ENCODE data around the gene ZBED4.

The ZBED4 gene

DNA sequence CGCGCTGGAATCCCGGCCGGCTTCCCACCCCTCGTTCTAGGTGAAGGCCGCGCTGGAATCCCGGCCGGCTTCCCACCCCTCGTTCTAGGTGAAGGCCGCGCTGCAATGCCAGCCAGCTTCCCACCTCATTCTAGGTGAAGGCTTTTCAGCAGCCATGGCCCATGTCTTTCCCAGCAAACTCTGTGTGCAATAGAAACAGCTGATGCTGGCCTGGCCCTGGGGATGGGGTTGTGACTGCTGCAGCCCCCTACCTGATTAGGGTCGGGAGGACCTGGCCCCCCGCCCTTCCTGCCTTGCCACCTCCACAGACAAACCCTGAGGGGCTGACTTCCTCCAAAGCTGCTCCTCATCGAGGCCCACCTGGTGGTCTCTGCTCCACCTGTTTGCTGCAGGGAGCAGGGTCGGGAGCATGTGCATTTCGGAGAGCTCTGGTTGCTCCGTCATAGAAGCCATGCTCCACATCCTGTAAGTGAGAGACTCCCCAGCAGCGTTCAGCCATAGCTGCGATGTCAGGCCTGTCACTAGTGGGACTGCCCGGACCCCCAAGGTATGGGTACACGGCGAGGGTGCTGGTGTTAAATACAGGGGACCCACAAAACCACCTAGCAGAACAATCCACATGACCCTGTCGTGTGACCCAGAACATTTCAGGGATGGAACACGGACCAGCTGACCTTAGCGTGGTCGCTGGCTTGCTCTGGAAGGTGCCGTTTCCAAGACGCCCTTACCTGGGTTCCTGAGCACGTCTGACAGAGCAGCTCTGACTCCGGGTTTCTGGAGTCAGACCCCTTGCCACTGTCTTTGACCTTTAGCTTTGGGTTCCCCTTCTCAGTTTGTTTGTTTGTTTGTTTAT lies 3.3 kb downstream of the ZBED4 start:
- no peak for DNase-seq

DNA sequence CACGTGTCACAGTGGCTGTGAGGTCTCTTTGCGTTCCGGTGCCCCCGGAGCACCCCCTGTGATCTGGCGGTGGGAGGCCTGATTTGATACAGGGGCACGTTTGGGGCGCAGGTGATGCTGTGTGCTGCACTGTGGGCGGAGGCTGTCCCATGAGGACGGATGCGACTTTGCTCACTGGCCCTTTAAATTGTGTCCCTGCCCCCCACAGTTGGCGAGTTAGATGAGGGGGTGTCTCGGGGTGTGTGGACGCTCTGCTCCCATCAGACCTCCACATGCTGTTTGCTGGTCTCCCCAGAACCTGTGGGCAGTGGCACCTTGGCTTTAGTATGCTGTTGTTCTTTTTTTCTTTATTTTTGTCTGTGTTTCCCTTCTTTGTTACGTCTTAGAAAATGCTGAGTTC lies 5.2 kb downstream of the ZBED4 start:
- DNase-seq: no peak

DNA sequence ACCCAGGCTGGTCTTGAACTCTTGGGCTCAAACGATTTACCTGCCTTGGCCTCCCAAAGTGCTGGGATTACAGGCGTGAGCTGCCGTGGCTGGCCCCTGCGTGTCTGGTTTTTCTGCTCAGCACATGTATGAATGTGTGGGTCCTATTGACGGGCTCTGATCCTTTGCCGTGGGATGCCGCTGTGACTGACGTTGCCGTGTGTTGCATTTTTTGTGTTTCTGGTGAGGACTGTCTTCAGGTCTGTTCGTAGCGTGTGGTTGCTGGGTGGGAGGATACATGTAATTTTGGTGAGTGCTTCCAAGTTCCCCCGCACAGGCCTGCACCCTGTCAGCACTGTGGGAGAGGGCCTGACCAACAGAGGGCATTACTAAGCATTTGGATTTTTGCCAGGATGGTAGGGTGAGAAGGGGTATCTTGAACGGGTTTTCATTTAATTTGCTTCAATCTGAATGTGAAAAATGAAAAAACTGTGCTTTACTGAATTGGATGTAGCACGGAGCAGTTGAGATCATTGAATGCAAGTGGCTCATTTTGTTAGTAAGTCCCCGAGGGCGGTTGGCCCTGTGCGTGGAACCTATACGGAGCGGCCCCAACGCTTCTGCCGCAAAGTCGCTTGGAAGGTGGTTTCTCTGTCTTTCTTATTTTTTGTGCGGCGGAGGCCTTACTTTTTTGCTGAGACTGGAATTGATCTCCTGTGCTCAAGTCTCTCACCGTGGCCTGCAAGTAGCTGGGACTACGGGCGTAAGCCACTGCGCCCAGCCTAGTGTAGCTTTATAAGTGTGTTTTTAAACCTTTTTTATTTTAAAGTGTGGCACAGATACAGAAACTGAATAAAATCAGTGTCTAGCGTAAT lies 8.2 kb downstream of the ZBED4 start:
- DNase-seq: no peak

DNA sequence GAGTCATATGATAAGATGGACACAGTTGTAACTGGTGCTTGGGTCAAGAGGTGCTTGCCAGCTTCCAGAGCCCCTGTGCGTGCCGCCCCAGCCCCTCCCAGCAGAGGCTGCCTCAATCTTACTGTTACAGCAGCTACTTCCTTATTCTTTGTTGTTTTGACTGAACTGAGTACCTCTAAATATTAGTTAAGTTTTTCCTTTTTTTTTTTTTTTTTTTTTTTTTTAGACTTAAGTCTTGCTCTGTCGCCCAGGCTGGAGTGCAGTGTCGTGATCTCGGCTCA lies 8.8 kb downstream of the ZBED4 start:
- DNase-seq: peak in 1 of 2 donors; percentile 26

DNA sequence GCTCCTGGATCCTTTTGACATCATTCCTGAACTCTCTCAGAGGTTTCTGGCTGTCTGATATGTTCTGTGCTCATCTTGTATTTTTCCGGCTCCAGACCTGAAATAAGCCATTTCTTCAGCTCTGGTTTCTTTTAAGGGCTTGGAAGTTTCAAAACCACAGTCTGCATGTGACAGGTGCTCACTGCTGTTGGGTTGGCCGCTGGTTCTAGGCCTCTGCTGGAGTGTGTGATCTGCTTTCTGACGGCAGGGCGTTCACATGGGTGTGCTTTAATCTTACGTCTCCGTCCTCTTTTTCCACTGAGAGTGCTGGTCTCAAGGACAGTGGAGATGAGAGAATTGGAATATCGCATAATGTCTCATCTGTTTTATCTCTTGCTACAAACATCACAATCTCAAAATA lies 10.3 kb downstream of the ZBED4 start:
- DNase-seq: no peak

DNA sequence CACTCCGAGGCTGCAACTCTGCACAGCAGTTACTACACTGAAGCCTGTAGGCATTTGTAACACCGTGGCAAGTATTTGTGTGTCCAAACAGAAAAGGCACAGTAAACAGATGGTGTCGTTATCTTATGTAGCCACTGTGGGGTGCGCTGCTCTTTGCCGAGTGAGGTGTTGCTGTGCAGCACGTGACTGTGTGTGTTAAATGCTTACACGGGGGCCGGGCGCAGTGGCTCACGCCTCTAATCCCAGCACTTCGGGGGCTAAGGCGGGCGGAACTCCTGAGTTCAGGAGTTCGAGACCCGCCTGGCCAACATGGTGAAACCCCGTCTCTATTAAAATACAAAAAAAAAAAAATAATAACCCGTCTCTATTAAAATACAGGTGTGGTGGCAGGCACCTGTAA lies 11.5 kb downstream of the ZBED4 start:
- no peak for DNase-seq

DNA sequence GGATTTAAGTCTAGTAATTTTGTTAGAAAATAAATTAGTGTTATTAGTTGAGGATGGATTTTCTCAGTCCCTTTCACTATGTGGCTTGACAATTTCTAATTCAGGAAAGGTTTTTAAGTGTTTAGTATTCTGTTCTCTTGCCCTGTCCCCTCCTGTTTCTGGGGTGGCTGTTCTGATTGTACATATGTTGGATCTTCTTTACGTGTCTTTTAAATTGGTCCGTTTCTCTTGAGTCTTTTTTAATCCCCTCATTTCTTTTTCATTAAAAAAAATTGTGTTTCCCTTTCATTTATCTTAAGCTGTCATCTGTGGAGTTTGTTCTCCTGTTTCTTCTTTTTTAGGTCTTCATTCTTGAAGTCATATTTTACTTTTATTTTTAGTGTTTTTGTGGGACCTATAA lies 12.5 kb downstream of the ZBED4 start:
- no peak for DNase-seq

DNA sequence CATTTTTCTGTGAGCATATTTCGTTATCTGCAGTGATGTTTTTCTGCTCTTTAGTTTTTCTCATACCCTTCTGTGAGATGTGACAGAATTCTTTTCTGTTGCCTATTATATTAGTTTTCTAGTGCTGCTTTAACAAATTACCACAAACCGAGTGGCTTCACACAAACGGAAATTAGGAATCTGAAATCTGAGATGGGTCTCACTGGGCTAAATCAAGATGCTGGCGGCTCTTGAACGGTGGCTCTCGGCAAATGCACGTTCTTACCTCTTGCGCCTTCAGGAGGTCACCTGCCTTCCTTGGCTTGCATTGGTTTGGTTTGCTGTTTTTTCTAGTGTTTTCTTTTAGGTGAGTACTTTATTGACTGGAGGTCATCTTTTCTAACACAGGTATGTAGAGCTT lies 13.0 kb downstream of the ZBED4 start:
- no peak for DNase-seq

DNA sequence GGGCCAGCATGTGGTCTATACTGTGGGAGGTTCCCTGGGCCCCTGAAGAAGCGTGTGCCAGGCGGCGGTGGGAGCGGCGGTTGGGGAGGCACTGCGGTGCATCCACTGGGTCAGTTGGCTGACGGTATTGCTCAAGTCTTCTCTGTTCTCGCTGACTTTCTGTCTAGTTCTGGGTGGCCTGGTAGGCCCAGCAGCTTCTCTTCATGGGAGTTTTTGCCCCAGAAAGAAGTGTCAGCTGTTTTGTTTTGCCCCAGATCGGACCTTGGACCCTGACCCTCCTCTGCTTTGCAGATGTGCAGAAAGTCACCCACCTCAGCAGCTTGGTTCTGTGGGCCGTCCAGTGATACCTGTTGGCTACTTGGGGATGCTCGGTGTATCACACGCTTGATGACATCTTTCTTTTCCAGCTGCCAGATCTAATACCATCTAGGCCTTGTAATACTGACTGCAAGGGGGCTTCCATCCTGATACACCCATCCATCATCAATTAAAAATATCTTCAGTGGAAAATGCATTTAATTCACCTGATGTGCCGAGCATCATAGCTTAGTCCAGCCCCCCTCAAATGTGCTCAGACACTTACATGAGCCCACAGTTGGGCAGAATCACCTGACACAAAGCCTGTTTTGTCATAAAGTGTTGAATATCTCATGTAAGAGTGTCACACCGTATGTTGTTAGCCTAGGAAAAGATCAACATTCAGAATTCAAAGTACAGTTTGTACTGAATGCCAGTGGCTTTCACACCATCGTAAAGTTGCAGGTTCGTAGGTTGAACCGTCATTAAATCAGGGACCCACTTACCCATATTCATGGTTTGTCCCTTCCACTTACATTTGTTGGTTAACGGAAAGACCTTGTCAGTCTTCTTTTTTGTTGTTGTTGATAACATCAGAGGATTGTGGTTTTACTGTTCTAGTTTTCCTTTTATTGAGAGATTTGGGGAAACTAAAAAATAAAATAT lies 13.9 kb downstream of the ZBED4 start:
- no peak for DNase-seq

DNA sequence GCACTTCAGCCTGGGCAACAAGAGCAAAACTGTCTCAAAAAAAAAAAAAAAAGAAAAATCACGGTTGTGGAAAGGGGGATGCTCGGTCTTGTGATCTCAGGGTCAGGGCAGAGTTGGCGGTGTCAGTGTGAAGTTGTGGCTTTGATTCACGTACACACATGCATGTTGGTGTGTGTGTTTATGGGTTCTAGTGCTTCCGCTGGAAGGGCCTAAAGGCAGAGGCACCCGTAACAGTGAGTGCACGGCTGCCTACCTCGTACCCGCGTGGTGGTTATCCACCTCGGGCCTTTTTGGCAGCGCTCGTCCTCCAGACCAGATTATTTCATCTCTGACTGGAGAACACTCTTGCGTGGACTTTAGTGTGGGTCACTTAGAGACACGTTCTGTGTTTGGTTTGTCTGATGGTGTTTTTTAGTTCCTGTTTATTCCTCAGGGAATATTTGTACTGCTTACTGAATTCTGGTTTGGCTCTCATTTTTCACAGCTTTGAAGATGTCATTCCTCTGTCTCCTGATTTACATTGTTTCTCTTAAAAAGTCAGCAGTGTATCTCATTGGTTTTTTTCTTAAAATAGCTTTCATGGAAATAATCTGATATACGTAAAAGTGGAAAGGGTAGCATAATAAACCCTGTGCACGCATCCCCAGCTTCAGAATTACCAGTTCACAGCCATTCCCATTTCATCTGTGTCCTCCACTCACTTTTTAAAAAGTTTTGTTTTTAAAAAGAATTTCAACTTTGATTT lies 15.6 kb downstream of the ZBED4 start:
- no peak for DNase-seq

DNA sequence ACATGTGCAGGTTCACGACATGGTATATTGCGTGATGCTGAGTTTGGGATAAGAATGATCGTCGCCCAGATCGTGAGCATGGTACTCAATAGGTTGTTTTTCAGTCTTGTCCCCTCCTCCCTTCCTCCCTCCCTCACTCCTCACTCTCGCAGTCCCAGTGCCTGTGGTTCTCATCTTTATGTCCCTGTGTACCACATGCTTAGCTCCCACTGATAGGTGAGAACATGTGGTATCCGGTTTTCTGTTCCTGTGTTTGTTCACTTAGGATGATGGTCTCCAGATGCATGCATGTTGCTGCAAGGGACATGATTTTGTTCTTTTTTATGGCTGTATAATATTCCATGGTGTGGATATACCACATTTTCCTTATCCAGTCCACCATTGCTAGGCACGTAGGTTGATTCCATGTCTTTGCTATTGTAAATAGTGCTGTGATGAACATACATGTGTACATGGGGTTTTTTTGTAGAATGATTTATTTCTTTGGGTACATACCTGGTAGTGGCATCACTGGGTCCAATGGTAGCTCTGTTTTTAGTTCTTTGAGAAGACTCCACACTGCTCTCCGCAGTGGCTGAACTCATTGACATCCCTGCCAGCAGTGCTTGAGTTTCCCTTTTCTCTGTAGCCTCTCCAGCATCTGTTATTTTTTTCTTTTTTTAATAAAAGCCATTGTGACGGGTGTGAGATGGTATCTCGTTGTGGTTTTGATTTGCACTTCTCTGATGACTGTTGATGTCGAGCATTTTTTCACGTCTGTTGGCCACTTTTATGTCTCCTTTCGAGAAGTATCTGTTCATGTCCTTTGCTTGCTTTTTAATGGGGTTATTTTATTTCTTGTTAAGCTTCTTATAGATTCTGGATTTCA lies 16.4 kb downstream of the ZBED4 start:
- DNase-seq: no peak

DNA sequence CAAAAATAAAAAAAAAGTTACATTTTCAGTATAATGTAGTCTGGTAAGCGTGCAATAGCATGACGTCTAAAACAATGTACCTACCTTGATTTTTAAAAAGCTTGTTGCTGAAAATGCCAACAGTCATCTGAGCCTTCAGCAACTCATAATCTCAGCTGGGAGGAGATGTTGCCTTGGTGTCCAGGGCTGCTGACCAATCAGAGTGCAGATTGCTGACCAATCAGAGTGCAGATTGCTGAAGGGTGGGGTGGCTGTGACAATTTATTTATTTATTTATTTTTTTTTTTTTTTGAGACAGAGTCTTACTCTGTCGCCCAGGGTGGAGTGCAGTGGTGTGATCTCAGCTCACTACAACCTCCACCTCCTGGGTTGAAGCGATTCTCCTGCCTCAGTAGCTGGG lies 17.8 kb downstream of the ZBED4 start:
- DNase-seq: no peak

DNA sequence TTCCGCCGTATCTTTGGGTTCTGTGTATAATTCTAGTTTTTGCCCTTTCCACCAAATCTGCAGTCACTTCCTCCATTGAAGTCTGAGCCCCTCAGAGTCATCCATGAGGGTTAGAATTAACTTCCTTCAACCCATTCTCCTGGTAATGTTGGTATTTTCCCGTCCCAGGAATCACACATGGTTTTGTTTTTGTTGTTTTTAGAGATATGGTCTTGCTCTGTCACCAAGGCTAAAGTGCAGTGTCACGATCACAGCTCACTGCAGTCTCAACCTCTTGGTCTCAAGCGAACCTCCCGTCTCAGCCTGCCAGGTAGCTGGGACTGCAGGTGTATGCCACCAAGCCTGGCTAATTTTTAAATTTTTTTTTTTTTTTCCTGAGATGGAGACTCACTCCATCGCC lies 18.7 kb downstream of the ZBED4 start:
- DNase-seq: no peak

DNA sequence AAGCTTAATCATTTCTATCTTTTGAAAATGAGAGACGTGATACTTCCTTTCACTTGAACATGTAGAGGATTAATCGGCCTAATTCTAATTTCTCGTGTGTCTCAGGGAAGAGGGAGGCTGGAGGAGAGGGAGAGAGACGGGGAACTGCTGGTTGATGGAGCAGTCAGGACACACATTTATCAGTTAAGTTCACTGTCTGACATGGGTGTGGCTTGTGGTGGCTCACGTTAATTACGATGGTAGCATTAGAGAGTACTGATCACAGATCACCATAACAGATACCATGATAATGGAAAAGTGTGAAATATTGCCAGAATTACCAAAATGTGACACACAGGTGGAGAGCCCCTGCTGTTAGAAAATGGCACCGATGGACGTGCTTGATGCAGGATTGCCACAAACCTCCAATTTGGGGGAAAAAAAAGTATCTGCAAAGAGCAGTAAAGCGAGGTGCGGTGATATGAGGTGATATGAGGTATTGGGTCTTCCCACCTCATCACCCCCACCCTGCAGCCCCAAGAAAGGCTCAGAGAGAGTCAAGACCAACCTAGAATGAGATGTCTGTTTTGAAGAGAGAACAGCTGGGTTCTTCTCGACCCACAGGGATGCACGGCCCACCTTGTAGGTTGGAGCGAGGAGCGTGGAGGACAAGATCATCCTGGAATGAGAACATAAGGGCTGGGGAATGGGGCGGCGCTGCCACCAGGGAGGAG lies 19.7 kb downstream of the ZBED4 start:
- DNase-seq: no peak

DNA sequence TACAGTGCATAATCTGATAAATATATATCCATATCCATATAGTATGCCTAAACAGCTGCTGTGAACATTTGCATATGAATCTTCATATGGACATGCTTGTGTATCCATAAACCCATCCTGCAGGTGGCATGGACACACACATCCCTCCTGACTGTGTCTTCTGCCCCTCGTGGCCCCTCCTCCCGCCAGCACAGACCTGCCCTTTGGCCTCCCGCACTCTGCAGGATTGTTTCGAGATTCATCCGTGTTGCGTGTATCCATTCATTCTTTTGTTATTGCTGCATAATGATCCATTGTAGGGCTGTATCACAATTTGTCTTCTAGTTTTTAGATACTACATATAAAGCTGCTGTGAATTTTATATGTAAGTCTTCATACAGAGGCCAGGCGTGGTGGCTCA lies 24.0 kb downstream of the ZBED4 start:
- DNase-seq: no peak

DNA sequence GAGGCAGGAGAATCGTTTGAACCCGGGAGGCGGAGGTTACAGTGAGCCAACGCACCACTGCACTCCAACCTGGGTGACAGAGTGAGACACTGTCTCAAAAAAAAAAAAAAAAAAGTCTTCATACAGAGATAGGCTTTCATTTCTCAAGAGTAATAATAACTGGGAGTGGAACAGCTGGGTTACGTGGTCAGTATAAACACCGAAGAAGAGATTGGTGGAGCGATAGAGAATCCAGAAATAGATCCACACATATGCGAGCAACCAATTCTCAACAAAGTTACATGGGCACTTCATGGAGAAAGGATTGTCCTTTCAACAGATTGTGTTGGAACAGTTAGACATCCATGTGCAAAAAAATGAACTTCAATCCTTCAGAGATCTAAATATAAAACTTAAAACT lies 24.6 kb downstream of the ZBED4 start:
- DNase-seq: no peak

DNA sequence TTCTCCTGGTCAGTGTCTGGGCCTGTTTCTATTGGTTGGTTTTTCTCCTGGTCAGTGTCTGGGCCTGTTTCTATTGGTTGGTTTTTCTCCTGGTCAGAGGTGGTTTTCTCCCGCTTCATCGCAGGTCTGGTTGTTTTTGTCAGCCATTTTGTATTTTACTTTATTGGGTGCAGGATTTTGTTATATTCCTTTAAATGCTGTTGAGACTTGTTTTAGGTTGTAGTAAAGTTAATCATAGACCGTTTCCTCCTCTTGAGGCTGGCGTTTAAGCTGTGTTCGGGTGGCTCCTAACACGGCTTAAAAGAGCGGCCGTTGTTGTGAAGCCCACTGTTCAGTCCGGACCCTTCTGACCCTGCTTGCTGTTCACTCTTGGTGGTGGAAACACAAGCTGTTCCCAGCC lies 26.2 kb downstream of the ZBED4 start:
- DNase-seq: no peak

DNA sequence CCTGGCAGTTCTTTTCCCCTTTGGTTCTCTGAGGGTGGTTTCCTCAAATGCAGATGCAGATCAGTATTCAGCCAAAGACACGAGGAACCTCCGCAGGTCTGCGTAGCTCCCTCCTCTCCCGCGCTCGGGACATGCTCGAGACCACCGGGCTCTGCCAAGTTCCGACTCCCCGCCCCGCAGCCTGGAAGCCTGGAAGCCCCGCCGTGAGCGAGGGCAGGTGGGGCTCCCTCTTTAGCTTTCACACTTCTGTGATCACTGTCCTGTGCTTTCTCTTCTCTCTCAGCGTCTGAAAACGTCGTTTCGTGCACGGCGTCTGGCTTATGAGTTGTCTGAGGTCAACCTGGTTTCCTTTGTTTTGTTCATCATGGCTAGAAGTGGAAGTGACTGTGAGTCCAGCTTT lies 26.6 kb downstream of the ZBED4 start:
- DNase-seq: no peak

DNA sequence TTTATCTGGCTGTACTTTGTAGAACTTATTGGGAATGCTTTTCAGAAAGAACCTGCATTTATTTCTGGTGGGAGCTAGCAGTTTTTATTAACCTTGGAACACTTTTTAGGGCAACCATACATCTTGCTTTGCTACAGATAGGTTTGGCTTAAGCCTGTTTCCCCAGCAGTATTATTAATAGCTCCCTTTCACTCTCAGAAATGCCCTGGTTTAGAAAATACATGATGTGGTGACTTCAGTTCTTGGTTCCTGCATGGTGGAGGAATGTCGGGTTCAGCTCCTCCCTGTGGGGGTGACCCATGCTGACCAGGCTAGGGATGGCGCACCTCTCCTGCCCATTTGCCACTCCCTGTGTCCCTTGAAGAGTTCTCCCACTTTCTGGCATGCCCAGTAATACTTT lies 28.2 kb downstream of the ZBED4 start:
- DNase-seq: no peak

DNA sequence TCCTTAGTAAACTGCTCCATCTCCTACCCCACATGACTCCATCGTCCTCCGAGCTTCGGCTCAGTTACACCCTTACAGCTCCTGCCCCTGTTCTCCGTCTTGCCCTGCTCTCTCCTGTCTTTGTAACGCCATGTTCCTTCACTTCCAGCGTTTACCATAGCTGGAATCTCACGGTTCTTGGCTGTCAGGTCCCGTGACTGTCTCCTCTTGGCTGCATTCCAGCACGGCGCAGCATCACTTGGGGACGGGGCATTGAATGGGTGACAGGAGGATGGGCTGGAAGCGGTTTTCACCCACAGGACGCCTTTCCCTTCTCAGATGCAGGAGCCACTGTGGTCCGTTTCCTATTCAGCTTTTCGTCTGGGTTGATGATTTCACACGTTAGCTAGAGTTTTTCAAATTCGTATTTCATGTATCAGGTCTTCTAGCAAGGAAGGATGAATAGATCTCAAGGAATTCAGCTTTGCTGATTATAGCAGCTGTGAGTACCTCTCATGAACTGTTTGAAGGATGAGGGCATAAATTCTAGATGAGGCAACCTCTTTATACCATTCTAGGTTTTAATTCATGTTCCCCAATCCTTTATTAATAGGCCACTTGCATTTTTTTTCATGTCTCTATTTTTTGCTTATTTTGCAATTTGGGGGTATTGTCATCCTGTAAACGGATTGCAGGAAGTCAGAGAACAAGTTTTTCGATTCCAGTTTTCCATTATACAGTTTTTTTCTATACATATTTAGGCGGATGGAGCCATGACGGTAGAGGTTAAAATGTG lies 29.1 kb downstream of the ZBED4 start:
- no peak for DNase-seq
